ENCODE measurements around the gene AIF1L. TPM values are rescaled to one million over a fixed set of nuclear protein-coding genes. Genes with fewer than 3 reads are reported as not detected.

Gene AIF1L
- total and polyA plus RNA-seq, 5 donors from 2014 or later: 0.12 TPM; not detected in 4

GRCh38 chr9:131092030-131092429 lies 4.3 kb upstream of the AIF1L start:
- H3K36me3 ChIP-seq (ENCODE audit: control insufficient read depth, insufficient read depth, low read length): no peaks in the 10 kb centered on the region
- H3K9me3 ChIP-seq (ENCODE audit: control insufficient read depth in 2 of 2, low read length in 2 of 2): no peaks in the 10 kb centered on the region
- Mint-ChIP-seq H3K9me3 (no peaks in the 10 kb centered on the region), H3K4me1 (peaks cover 0 to 10% (median 3%) of the 10 kb centered on the region in 4 donors), H3K27me3 (peaks cover 34% of the 10 kb centered on the region), H3K4me3 (no peak overlapping the region), H3K27ac (no peak overlapping the region), H3K36me3 (no peaks in the 10 kb centered on the region)
- H3K4me3 ChIP-seq (ENCODE audit: low read depth, low read length): no peak overlapping the region
- H3K27ac ChIP-seq (ENCODE audit: insufficient read depth, low read length, poor library complexity, severe bottlenecking): no peak overlapping the region
- ATAC-seq (ENCODE audit: low read depth in 2 of 2) (no peak), DNase-seq (no peak)
- peaks cover 5% of the 10 kb centered on the region for H3K4me1 ChIP-seq (ENCODE audit: control insufficient read depth, insufficient read depth, low read length, poor library complexity, severe bottlenecking)
- peaks cover 11% of the 10 kb centered on the region for H3K27me3 ChIP-seq (ENCODE audit: control insufficient read depth, insufficient read depth, low read length)

DNA sequence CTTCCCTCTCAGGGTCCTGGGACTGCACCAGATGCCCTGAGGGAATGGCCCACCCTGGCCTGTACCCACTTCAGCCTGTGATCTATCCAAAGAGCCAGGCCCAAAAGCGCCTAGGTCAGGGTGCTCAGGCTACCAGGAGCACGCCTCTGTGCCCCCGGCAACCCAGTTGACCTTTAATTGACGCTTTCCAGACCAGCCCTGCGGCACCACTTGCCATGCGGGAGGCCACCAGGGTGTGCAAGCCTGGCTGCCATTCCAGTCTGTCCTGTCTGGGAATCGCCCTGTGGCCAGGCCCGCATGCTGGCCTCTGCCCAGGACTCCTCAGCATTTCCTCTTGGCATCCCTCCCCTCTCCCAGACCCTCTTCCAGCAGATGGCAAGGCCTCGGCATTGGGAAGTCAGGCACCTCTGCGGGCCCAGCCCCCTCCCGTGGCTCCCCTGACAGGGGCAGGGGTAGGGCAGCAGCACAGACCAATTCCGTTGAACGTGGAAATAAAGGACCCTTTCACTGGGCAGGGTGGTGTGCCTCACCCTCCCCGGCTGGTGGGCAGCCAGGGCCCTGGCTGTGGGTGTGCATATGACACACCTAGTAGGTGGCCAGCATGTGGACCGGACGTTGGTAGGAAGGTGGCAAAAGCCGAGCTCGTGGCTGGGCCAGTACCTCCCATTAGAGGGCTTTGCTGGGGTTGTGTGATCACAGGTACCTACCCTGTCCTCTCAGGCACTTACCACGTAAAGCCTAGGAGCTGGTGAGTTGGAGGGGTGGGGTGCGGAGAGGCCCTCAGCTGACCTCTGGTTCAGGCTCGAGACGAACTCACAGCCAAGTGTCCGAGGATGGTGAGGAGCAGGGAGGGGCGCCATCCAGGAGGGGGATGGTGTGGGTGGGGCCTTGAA lies 3.5 kb upstream of the AIF1L start:
- no peak for DNase-seq
- Histone ChIP-seq H3K27me3 (ENCODE audit: control insufficient read depth, insufficient read depth, low read length) (peaks cover 11% of the 10 kb centered on the region), H3K36me3 (ENCODE audit: control insufficient read depth, insufficient read depth, low read length) (no peaks in the 10 kb centered on the region), H3K4me3 (ENCODE audit: low read depth, low read length) (no peak overlapping the region), H3K27ac (ENCODE audit: insufficient read depth, low read length, poor library complexity, severe bottlenecking) (no peak overlapping the region), H3K4me1 (ENCODE audit: control insufficient read depth, insufficient read depth, low read length, poor library complexity, severe bottlenecking) (peaks cover 5% of the 10 kb centered on the region), H3K9me3 (ENCODE audit: control insufficient read depth in 2 of 2, low read length in 2 of 2) (no peaks in the 10 kb centered on the region)
- no peak for ATAC-seq (ENCODE audit: low read depth in 2 of 2)
- peaks cover 40% of the 10 kb centered on the region for H3K27me3 Mint-ChIP-seq
- peaks cover 0 to 16% (median 6%) of the 10 kb centered on the region in 4 donors for H3K4me1 Mint-ChIP-seq
- no peak overlapping the region for H3K27ac Mint-ChIP-seq
- no peaks in the 10 kb centered on the region for H3K36me3 Mint-ChIP-seq
- no peak overlapping the region for H3K4me3 Mint-ChIP-seq
- H3K9me3 Mint-ChIP-seq: no peaks in the 10 kb centered on the region

DNA sequence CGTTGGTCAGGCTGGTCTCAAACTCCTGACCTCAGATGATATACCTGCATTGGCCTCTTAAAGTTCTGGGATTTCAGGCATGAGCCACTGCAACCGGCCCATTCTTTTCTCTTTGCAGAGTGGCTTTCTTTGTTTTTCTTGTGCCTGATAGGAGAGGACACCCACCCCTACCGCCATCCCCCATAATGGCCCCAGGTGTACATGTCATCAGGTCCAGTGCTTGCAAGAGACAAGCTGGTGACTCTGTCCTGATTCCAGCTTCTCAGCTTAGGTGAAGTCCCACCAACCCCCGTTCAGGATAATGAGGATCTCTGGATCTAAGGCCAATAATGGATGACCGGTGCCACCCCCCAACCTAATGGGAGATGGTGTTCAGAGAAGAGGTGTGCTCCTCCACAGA lies 2.3 kb upstream of the AIF1L start:
- Mint-ChIP-seq H3K27me3 (peaks cover 34% of the 10 kb centered on the region), H3K36me3 (no peaks in the 10 kb centered on the region), H3K4me3 (peak overlapping the region in 2 of 4 donors; percentile 44 to 58), H3K9me3 (no peaks in the 10 kb centered on the region), H3K4me1 (peaks cover 0 to 16% (median 6%) of the 10 kb centered on the region in 4 donors), H3K27ac (no peak overlapping the region)
- no peak overlapping the region for H3K27ac ChIP-seq (ENCODE audit: insufficient read depth, low read length, poor library complexity, severe bottlenecking)
- no peaks in the 10 kb centered on the region for H3K9me3 ChIP-seq (ENCODE audit: control insufficient read depth in 2 of 2, low read length in 2 of 2)
- H3K36me3 ChIP-seq (ENCODE audit: control insufficient read depth, insufficient read depth, low read length): no peaks in the 10 kb centered on the region
- H3K27me3 ChIP-seq (ENCODE audit: control insufficient read depth, insufficient read depth, low read length): peaks cover 11% of the 10 kb centered on the region
- ATAC-seq (ENCODE audit: low read depth in 2 of 2): no peak
- peaks cover 5% of the 10 kb centered on the region for H3K4me1 ChIP-seq (ENCODE audit: control insufficient read depth, insufficient read depth, low read length, poor library complexity, severe bottlenecking)
- no peak overlapping the region for H3K4me3 ChIP-seq (ENCODE audit: low read depth, low read length)
- no peak for DNase-seq

DNA sequence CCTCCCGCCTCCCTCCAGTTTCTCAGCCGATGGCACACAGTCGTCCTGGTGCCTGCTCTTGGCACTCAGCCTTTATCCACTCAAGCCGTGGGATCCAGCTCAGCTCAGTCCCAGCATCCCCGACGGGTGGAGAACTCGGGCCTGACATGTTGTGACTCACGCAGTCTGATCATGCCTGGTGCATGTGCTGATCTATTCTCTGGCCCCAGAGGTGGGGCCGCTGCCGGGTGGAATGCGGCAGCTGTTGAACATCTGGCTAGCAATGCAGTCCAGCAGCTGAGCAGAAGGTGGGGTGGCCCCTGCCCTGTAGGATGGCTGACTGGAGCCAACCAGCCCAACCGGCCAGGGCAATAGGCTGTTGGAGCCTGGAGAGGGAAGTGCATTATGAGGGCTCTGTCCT lies 1.7 kb upstream of the AIF1L start:
- Mint-ChIP-seq H3K27me3 (peaks cover 34% of the 10 kb centered on the region), H3K36me3 (no peaks in the 10 kb centered on the region)

GRCh38 chr9:131095666-131096268 lies 564 bp upstream of the AIF1L start:
- Mint-ChIP-seq H3K36me3 (no peaks in the 10 kb centered on the region), H3K9me3 (no peaks in the 10 kb centered on the region), H3K27me3 (peaks cover 40% of the 10 kb centered on the region), H3K4me1 (peaks cover 0 to 16% (median 6%) of the 10 kb centered on the region in 4 donors), H3K4me3 (peak overlapping the region in 3 of 4 donors; percentile 48 to 81 (median 77)), H3K27ac (peak overlapping the region in 1 of 3 donors; percentile 24)
- ATAC-seq (ENCODE audit: low read depth in 2 of 2): no peak
- no peaks in the 10 kb centered on the region for H3K36me3 ChIP-seq (ENCODE audit: control insufficient read depth, insufficient read depth, low read length)
- no peak for DNase-seq
- H3K27ac ChIP-seq (ENCODE audit: insufficient read depth, low read length, poor library complexity, severe bottlenecking): no peak overlapping the region
- peaks cover 11% of the 10 kb centered on the region for H3K27me3 ChIP-seq (ENCODE audit: control insufficient read depth, insufficient read depth, low read length)
- no peak overlapping the region for H3K4me3 ChIP-seq (ENCODE audit: low read depth, low read length)
- no peaks in the 10 kb centered on the region for H3K9me3 ChIP-seq (ENCODE audit: control insufficient read depth in 2 of 2, low read length in 2 of 2)
- peaks cover 5% of the 10 kb centered on the region for H3K4me1 ChIP-seq (ENCODE audit: control insufficient read depth, insufficient read depth, low read length, poor library complexity, severe bottlenecking)

More for the DNA sequence above, 1.7 kb upstream of the AIF1L start:
- Mint-ChIP-seq H3K4me1 (peaks cover 0 to 16% (median 6%) of the 10 kb centered on the region in 4 donors), H3K4me3 (peak overlapping the region in 2 of 4 donors; percentile 11 to 43), H3K27ac (no peak overlapping the region), H3K9me3 (no peaks in the 10 kb centered on the region)
- Histone ChIP-seq H3K4me1 (ENCODE audit: control insufficient read depth, insufficient read depth, low read length, poor library complexity, severe bottlenecking) (peaks cover 5% of the 10 kb centered on the region), H3K27me3 (ENCODE audit: control insufficient read depth, insufficient read depth, low read length) (peaks cover 11% of the 10 kb centered on the region), H3K4me3 (ENCODE audit: low read depth, low read length) (no peak overlapping the region), H3K36me3 (ENCODE audit: control insufficient read depth, insufficient read depth, low read length) (no peaks in the 10 kb centered on the region), H3K27ac (ENCODE audit: insufficient read depth, low read length, poor library complexity, severe bottlenecking) (no peak overlapping the region), H3K9me3 (ENCODE audit: control insufficient read depth in 2 of 2, low read length in 2 of 2) (no peaks in the 10 kb centered on the region)
- DNase-seq (no peak), ATAC-seq (ENCODE audit: low read depth in 2 of 2) (no peak)

DNA sequence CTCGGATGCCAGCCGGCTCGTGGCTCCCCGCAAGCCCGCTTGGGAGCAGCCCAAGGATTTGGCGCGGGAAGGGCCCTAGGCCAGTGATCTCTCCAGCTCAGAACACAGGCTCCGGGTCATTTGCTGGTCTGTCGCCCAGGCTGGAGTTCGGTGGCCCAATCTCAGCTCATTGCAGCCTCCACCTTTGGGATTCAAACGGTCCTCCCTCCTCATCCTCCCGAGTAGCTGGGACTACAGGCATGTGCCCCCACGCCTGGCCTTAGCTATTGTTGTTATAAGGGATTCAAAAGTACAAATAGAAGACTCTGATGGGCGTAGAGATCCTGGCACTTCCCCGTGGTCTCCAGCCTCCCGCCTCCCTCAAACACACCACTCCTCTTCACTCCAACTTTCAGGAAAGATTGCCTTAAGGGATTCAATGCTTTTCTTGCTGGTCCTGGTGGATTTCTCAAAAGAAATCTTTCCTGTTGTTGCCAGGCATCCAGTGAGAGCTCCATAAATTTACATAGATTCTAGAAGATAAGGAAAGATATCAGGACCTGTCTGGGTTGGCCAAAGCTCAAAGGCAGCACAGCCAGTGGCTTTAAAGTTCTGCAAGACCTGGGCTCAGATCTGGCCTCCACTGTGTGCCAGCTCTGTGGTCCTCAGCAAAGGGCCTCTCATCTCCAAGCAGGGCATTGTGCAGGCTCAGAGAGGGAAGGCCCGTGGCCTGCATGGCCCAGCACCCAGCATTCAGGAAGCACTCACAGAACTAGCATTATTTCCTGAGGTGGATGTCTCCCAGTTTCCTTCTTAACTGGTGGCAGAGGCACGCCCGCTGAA lies 1.0 kb downstream of the AIF1L start:
- H3K4me3 ChIP-seq (ENCODE audit: low read depth, low read length): no peak overlapping the region
- Mint-ChIP-seq H3K4me1 (peaks cover 0 to 16% (median 6%) of the 10 kb centered on the region in 4 donors), H3K36me3 (no peaks in the 10 kb centered on the region), H3K27me3 (peaks cover 40% of the 10 kb centered on the region), H3K4me3 (peak overlapping the region in 2 of 4 donors; percentile 37 to 74), H3K27ac (no peak overlapping the region), H3K9me3 (no peaks in the 10 kb centered on the region)
- peaks cover 11% of the 10 kb centered on the region for H3K27me3 ChIP-seq (ENCODE audit: control insufficient read depth, insufficient read depth, low read length)
- no peaks in the 10 kb centered on the region for H3K9me3 ChIP-seq (ENCODE audit: control insufficient read depth in 2 of 2, low read length in 2 of 2)
- no peaks in the 10 kb centered on the region for H3K36me3 ChIP-seq (ENCODE audit: control insufficient read depth, insufficient read depth, low read length)
- peaks cover 5% of the 10 kb centered on the region for H3K4me1 ChIP-seq (ENCODE audit: control insufficient read depth, insufficient read depth, low read length, poor library complexity, severe bottlenecking)
- DNase-seq (no peak), ATAC-seq (ENCODE audit: low read depth in 2 of 2) (no peak)
- H3K27ac ChIP-seq (ENCODE audit: insufficient read depth, low read length, poor library complexity, severe bottlenecking): no peak overlapping the region

- Mint-ChIP-seq H3K36me3 (no peaks in the 10 kb centered on the region), H3K27ac (no peak overlapping the region), H3K9me3 (no peaks in the 10 kb centered on the region), H3K4me1 (peaks cover 0 to 16% (median 6%) of the 10 kb centered on the region in 4 donors), H3K4me3 (no peak overlapping the region), H3K27me3 (peaks cover 41% of the 10 kb centered on the region)
- Histone ChIP-seq H3K4me3 (ENCODE audit: low read depth, low read length) (no peak overlapping the region), H3K4me1 (ENCODE audit: control insufficient read depth, insufficient read depth, low read length, poor library complexity, severe bottlenecking) (peaks cover 5% of the 10 kb centered on the region), H3K9me3 (ENCODE audit: control insufficient read depth in 2 of 2, low read length in 2 of 2) (no peaks in the 10 kb centered on the region), H3K27ac (ENCODE audit: insufficient read depth, low read length, poor library complexity, severe bottlenecking) (no peak overlapping the region), H3K36me3 (ENCODE audit: control insufficient read depth, insufficient read depth, low read length) (no peaks in the 10 kb centered on the region), H3K27me3 (ENCODE audit: control insufficient read depth, insufficient read depth, low read length) (peaks cover 11% of the 10 kb centered on the region)
- ATAC-seq (ENCODE audit: low read depth in 2 of 2) (no peak), DNase-seq (no peak)
Observed at GRCh38 chr9:131097948-131098278, 1.6 kb downstream of the AIF1L start.
